ENCODE results near the gene HS6ST3.

Gene HS6ST3

GRCh38 chr13:96342852-96343465 is 253.1 kb downstream of the HS6ST3 start:
- DNase-seq: no peak

- no peak for DNase-seq
Measured at GRCh38 chr13:96346921-96347320, 257.0 kb downstream of the HS6ST3 start.

GRCh38 chr13:96373597-96373996 is 283.7 kb downstream of the HS6ST3 start:
- no peak for DNase-seq

- DNase-seq: no peak
Measured at GRCh38 chr13:96377835-96378234, 287.9 kb downstream of the HS6ST3 start.

GRCh38 chr13:96379967-96380366 is 290.1 kb downstream of the HS6ST3 start:
- DNase-seq: no peak

GRCh38 chr13:96381681-96382080 is 291.8 kb downstream of the HS6ST3 start:
- no peak for DNase-seq

GRCh38 chr13:96388598-96388997 is 298.7 kb downstream of the HS6ST3 start:
- no peak for DNase-seq

GRCh38 chr13:96391606-96392005 is 301.7 kb downstream of the HS6ST3 start:
- no peak for DNase-seq

- DNase-seq: no peak
Measured at GRCh38 chr13:96397807-96398206, 307.9 kb downstream of the HS6ST3 start.

- no peak for DNase-seq
Measured at GRCh38 chr13:96398486-96398885, 308.6 kb downstream of the HS6ST3 start.

GRCh38 chr13:96403241-96403640 is 313.3 kb downstream of the HS6ST3 start:
- DNase-seq: no peak

- DNase-seq: no peak
Measured at GRCh38 chr13:96403651-96404050, 313.7 kb downstream of the HS6ST3 start.

- DNase-seq: no peak
Measured at GRCh38 chr13:96415831-96416385, 326.0 kb downstream of the HS6ST3 start.

- no peak for DNase-seq
Measured at GRCh38 chr13:96417939-96418685, 328.2 kb downstream of the HS6ST3 start.

GRCh38 chr13:96421314-96421713 is 331.4 kb downstream of the HS6ST3 start:
- DNase-seq: no peak

- no peak for DNase-seq
Measured at GRCh38 chr13:96422002-96422401, 332.1 kb downstream of the HS6ST3 start.

- no peak for DNase-seq
Measured at GRCh38 chr13:96426167-96426566, 336.3 kb downstream of the HS6ST3 start.

GRCh38 chr13:96428911-96429310 is 339.0 kb downstream of the HS6ST3 start:
- DNase-seq: no peak

GRCh38 chr13:96431044-96431581 is 341.2 kb downstream of the HS6ST3 start:
- no peak for DNase-seq

GRCh38 chr13:96444676-96445075 is 354.8 kb downstream of the HS6ST3 start:
- no peak for DNase-seq

- no peak for DNase-seq
Measured at GRCh38 chr13:96449920-96450319, 360.0 kb downstream of the HS6ST3 start.

- no peak for DNase-seq
Measured at GRCh38 chr13:96450326-96451020, 360.6 kb downstream of the HS6ST3 start.

- DNase-seq: no peak
Measured at GRCh38 chr13:96454466-96454865, 364.6 kb downstream of the HS6ST3 start.

Data from stimulated activated CD4-positive, alpha-beta T cell treated with anti-CD3 and anti-CD28 coated beads, Interleukin-2, amount 100 ng/mL, for 48 hours (primary cell).